DND-41 (cell line): Measurements from ENCODE around the gene RUNX2.

Source experiments
- ATAC-seq: fragments of 200-7000 bp; cut with Tn5 transposase; 3 replicates; pipeline ENCODE4 v1.9.1; 2021; ENCODE audit warnings: low read depth; ENCODE audit not compliant: insufficient read depth
- DNase-seq: peaks from one replicate; pipeline ENCODE4 v3.0.0-alpha.2; 2020
- H2AFZ ChIP-seq: 2 replicates; pipeline ENCODE4 v1.6.0; 2012; ENCODE audit warnings: low read depth, low read length
- H3K27ac ChIP-seq: 2 replicates; pipeline ENCODE4 v1.5.1; 2012; ENCODE audit warnings: low read length, inconsistent platforms
- H3K27me3 ChIP-seq: fragments of 200-600 bp; sonication (generic); 2 replicates; pipeline ENCODE4 v1.6.0; 2012; ENCODE audit warnings: low read length, mild to moderate bottlenecking, inconsistent platforms; ENCODE audit not compliant: insufficient read depth, poor library complexity
- H3K36me3 ChIP-seq: 2 replicates; pipeline ENCODE4 v1.5.1; 2012; ENCODE audit warnings: low read length, inconsistent platforms; ENCODE audit not compliant: insufficient read depth
- H3K4me1 ChIP-seq: 2 replicates; pipeline ENCODE4 v1.5.1; 2012; ENCODE audit warnings: mild to moderate bottlenecking, low read length; ENCODE audit not compliant: insufficient read depth
- H3K4me2 ChIP-seq: 2 replicates; pipeline ENCODE4 v1.6.0; 2012; ENCODE audit warnings: mild to moderate bottlenecking, moderate library complexity, low read length, inconsistent platforms; ENCODE audit not compliant: insufficient read depth
- H3K4me3 ChIP-seq, 2 experiments: fragments of 200-600 bp in 1 of 2; shearing (Covaris generic) in 1 of 2; 2 replicates each; pipeline ENCODE4 v1.5.1; 2012 to 2016; ENCODE audit warnings: inconsistent platforms in 2 of 2, low read length in 2 of 2, mild to moderate bottlenecking in 2 of 2, low read depth in 1 of 2, moderate library complexity in 1 of 2
- H3K79me2 ChIP-seq: 2 replicates; pipeline ENCODE4 v1.6.0; 2012; ENCODE audit warnings: low read length, inconsistent platforms; ENCODE audit not compliant: insufficient read depth
- H3K9ac ChIP-seq: 2 replicates; pipeline ENCODE4 v1.6.0; 2012; ENCODE audit warnings: low read depth, mild to moderate bottlenecking, inconsistent platforms, low read length, moderate library complexity
- H3K9me3 ChIP-seq: 2 replicates; pipeline ENCODE4 v1.5.1; 2012; ENCODE audit warnings: low read length, moderate library complexity, mild to moderate bottlenecking, inconsistent platforms; ENCODE audit not compliant: insufficient read depth, severe bottlenecking
- H4K20me1 ChIP-seq: 2 replicates; pipeline ENCODE4 v1.6.0; 2012; ENCODE audit warnings: low read length; ENCODE audit not compliant: insufficient read depth
- EZH2 ChIP-seq: IDR thresholded peaks from 3 replicates; pipeline ENCODE4 v1.6.1; 2012; ENCODE audit warnings: borderline replicate concordance, low read depth, mild to moderate bottlenecking, moderate library complexity, low read length, inconsistent platforms; ENCODE audit not compliant: severe bottlenecking
- TF ChIP-seq, protein P1 (sequence below): IDR thresholded peaks from 2 replicates; pipeline ENCODE4 v1.5.1; 2012; ENCODE audit warnings: borderline replicate concordance, low read length, moderate library complexity, mild to moderate bottlenecking; ENCODE audit not compliant: poor library complexity, severe bottlenecking; ENCODE audit errors: extremely low read depth

Gene RUNX2

GRCh38 chr6:45562171-45562570, 234.0 kb downstream of the RUNX2 start:
- no peaks in the 10 kb centered on the region for H3K4me1 ChIP-seq
- no peak overlapping the region for H3K27ac ChIP-seq
- DNase-seq: no peak
- no peaks in the 10 kb centered on the region for H4K20me1 ChIP-seq
- H3K79me2 ChIP-seq: no peaks in the 10 kb centered on the region
- no peak overlapping the region for H2AFZ ChIP-seq
- no peak for ATAC-seq
- H3K36me3 ChIP-seq: no peaks in the 10 kb centered on the region
- no peak overlapping the region for H3K4me2 ChIP-seq
- no peak overlapping the region for H3K9ac ChIP-seq
- no peaks in the 10 kb centered on the region for H3K9me3 ChIP-seq
- TF ChIP-seq, protein P1, sequence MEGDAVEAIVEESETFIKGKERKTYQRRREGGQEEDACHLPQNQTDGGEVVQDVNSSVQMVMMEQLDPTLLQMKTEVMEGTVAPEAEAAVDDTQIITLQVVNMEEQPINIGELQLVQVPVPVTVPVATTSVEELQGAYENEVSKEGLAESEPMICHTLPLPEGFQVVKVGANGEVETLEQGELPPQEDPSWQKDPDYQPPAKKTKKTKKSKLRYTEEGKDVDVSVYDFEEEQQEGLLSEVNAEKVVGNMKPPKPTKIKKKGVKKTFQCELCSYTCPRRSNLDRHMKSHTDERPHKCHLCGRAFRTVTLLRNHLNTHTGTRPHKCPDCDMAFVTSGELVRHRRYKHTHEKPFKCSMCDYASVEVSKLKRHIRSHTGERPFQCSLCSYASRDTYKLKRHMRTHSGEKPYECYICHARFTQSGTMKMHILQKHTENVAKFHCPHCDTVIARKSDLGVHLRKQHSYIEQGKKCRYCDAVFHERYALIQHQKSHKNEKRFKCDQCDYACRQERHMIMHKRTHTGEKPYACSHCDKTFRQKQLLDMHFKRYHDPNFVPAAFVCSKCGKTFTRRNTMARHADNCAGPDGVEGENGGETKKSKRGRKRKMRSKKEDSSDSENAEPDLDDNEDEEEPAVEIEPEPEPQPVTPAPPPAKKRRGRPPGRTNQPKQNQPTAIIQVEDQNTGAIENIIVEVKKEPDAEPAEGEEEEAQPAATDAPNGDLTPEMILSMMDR: no peak
- no peak for TF ChIP-seq EZH2
- H3K27me3 ChIP-seq: no peaks in the 10 kb centered on the region
- H3K4me3 ChIP-seq: no peak overlapping the region

- TF ChIP-seq, protein P1: no peak
- no peak for TF ChIP-seq EZH2
- H2AFZ ChIP-seq: no peak overlapping the region
Observed at GRCh38 chr6:45563041-45563440, 234.9 kb downstream of the RUNX2 start.

GRCh38 chr6:45563844-45564243, 235.7 kb downstream of the RUNX2 start:
- H4K20me1 ChIP-seq: no peaks in the 10 kb centered on the region
- no peak overlapping the region for H3K4me2 ChIP-seq
- H3K9me3 ChIP-seq: no peaks in the 10 kb centered on the region
- H3K27me3 ChIP-seq: no peaks in the 10 kb centered on the region
- H3K4me1 ChIP-seq: peaks cover 6% of the 10 kb centered on the region
- no peaks in the 10 kb centered on the region for H3K36me3 ChIP-seq
- no peaks in the 10 kb centered on the region for H3K79me2 ChIP-seq
- no peak overlapping the region for H3K9ac ChIP-seq
- H3K4me3 ChIP-seq: no peak overlapping the region
- ATAC-seq (no peak), DNase-seq (no peak)
- TF ChIP-seq, protein P1: no peak
- TF ChIP-seq EZH2: no peak
- H2AFZ ChIP-seq: no peak overlapping the region
- H3K27ac ChIP-seq: no peak overlapping the region

More at GRCh38 chr6:45563041-45563440, 234.9 kb downstream of the RUNX2 start:
- H3K27ac ChIP-seq: no peak overlapping the region
- H4K20me1 ChIP-seq: no peaks in the 10 kb centered on the region
- H3K27me3 ChIP-seq: no peaks in the 10 kb centered on the region
- no peaks in the 10 kb centered on the region for H3K4me1 ChIP-seq
- H3K4me2 ChIP-seq: no peak overlapping the region
- H3K79me2 ChIP-seq: no peaks in the 10 kb centered on the region
- no peaks in the 10 kb centered on the region for H3K9me3 ChIP-seq
- no peaks in the 10 kb centered on the region for H3K36me3 ChIP-seq
- DNase-seq (no peak), ATAC-seq (no peak)
- no peak overlapping the region for H3K9ac ChIP-seq
- H3K4me3 ChIP-seq: no peak overlapping the region

DNA sequence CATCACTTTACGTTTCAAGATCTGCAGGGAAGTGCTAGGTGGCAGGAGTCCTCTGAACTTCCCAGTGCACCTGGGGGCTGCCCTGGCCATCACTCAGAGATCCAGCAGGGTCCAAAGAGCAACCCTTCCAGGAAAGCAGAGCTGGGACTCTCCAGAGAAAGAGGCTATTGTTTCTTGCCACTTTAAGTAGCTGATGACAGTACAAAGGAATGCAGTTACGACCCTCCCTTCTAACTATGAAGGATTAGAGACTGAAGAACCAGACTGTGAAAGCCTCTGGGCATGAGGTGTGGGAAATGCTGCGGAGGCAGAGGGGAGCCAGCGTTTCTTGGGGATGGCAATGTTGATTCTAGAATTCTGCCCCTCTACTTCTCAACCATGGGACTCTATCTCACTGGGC, 238.8 kb downstream of the RUNX2 start:
- TF ChIP-seq, protein P1: no peak
- no peak for TF ChIP-seq EZH2
- ATAC-seq (no peak), DNase-seq (no peak)
- Histone ChIP-seq H3K27me3 (no peaks in the 10 kb centered on the region), H2AFZ (no peak overlapping the region), H3K27ac (no peak overlapping the region), H3K9ac (no peak overlapping the region), H3K4me3 (no peak overlapping the region), H4K20me1 (no peaks in the 10 kb centered on the region), H3K4me1 (peaks cover 19% of the 10 kb centered on the region), H3K79me2 (no peaks in the 10 kb centered on the region), H3K9me3 (no peaks in the 10 kb centered on the region), H3K4me2 (no peak overlapping the region), H3K36me3 (no peaks in the 10 kb centered on the region)
